Measurements from ENCODE around the gene PSMB2.

Gene PSMB2

GRCh38 chr1:35556484-35557117 lies 84.7 kb downstream of the PSMB2 start:
- DNase-seq (ENCODE audit: low spot score): no peak

- no peak for DNase-seq (ENCODE audit: low spot score)
Observed at GRCh38 chr1:35555601-35556477, 85.5 kb downstream of the PSMB2 start.

- no peak for DNase-seq (ENCODE audit: low spot score)
Observed at GRCh38 chr1:35555212-35555584, 86.1 kb downstream of the PSMB2 start.

- no peak for DNase-seq (ENCODE audit: low spot score)
Observed at GRCh38 chr1:35554266-35555211, 86.8 kb downstream of the PSMB2 start.

- no peak for DNase-seq (ENCODE audit: low spot score)
Observed at GRCh38 chr1:35553851-35554250, 87.5 kb downstream of the PSMB2 start.

Data from pons (tissue), 1 donor.